K562 (cell line): ENCODE data around the gene CLIC3. TPM values are rescaled to one million over a fixed set of nuclear protein-coding genes. Genes with fewer than 3 reads are reported as not detected.
A peak's percentile ranks its signal among the peaks of the same experiment; 100 is the strongest.

Source experiments
- ATAC-seq: fragments of 200-7000 bp; cut with Tn5 transposase; 3 replicates; pipeline ENCODE4 v1.9.1; 2020; ENCODE audit warnings: moderate library complexity
- BruUV-seq: library from RNA; stranded (reverse); fragments of 400-500 nt; replicated peaks from 2 replicates; lab custom pipeline; 2021; lab: Mats Ljungman, UMichigan
- CTCF ChIA-PET: fragments of 300-600 bp; formaldehyde crosslinking; extraction: SDS; loops from one replicate; lab custom pipeline; 2021; ENCODE audit warnings: low intra/inter-chr PET ratio; lab: Yijun Ruan, JAX
- POLR2A ChIA-PET: fragments of 300-600, 350-650 bp; sonication (Branson Sonifier 250); formaldehyde crosslinking; extraction: SDS; loops from one replicate; lab custom pipeline; 2021; ENCODE audit warnings: antibody characterized with exemption, inconsistent platforms; lab: Yijun Ruan, JAX
- DNase-seq, 4 experiments: peaks; one replicate each; pipeline versions ENCODE4 v3.0.0 to v3.0.0-alpha.2; 2011 to 2018; ENCODE audit warnings: low spot score in 3 of 4, mixed read lengths in 3 of 4; ENCODE audit errors: extremely low read depth in 1 of 4
- FAIRE-seq: peaks from 2 replicates; lab custom pipeline; 2011; peaks lifted over from hg19 to GRCh38; lab: Jason Lieb, UNC
- H2AFZ ChIP-seq: 2 replicates; pipeline ENCODE4 v1.6.0; 2011; ENCODE audit warnings: low read depth, low read length, control low read depth, inconsistent platforms
- H3K27ac ChIP-seq: fragments of 200-600 bp; 3 replicates; pipeline ENCODE4 v1.8.0; 2011; ENCODE audit warnings: low read depth, mild to moderate bottlenecking, control low read depth, inconsistent platforms, low read length, moderate library complexity, mixed read lengths; ENCODE audit errors: extremely low read depth
- H3K27me3 ChIP-seq, 2 experiments: fragments of 300-600 bp in 1 of 2; 2 replicates in 1 of 2; 3 replicates in 1 of 2; pipeline versions ENCODE4 v1.6.0 to v1.8.0; 2011; ENCODE audit warnings: inconsistent platforms in 2 of 2, low read length in 2 of 2, mild to moderate bottlenecking in 1 of 2, mixed read lengths in 1 of 2, moderate library complexity in 1 of 2; ENCODE audit not compliant: control insufficient read depth in 2 of 2, insufficient read depth in 2 of 2
- H3K36me3 ChIP-seq: fragments of 300-600 bp; 3 replicates; pipeline ENCODE4 v1.8.0; 2011; ENCODE audit warnings: mild to moderate bottlenecking, low read length, inconsistent platforms; ENCODE audit not compliant: control insufficient read depth, insufficient read depth
- H3K4me1 ChIP-seq, 2 experiments: fragments of 200-600 bp in 1 of 2; replicated peaks in 1 of 2; 2 replicates in 1 of 2; 3 replicates in 1 of 2; pipeline versions ENCODE4 v1.5.1 to v1.8.0; 2011; ENCODE audit warnings: inconsistent platforms in 2 of 2, low read length in 2 of 2, mild to moderate bottlenecking in 1 of 2, mixed read lengths in 1 of 2, moderate library complexity in 1 of 2; ENCODE audit not compliant: control insufficient read depth in 2 of 2, insufficient read depth in 2 of 2
- H3K4me2 ChIP-seq: 2 replicates; pipeline ENCODE4 v1.6.1; 2011; ENCODE audit warnings: low read length, control low read depth, inconsistent platforms, mixed read lengths; ENCODE audit not compliant: insufficient read depth
- H3K4me3 ChIP-seq: fragments of 200-600 bp; sonication (generic), shearing (Covaris generic); 2 replicates; pipeline ENCODE4 v1.5.1; 2016; ENCODE audit warnings: control low read depth, inconsistent platforms
- H3K79me2 ChIP-seq: fragments of 200-600 bp; 3 replicates; pipeline ENCODE4 v1.8.0; 2011; ENCODE audit warnings: low read length, inconsistent platforms; ENCODE audit not compliant: control insufficient read depth, insufficient read depth
- H3K9ac ChIP-seq, 2 experiments: 2 replicates each; pipeline versions ENCODE4 v1.6.0 to v1.6.1; 2011; ENCODE audit warnings: low read depth in 2 of 2, low read length in 2 of 2, control low read depth in 1 of 2, inconsistent platforms in 1 of 2, mild to moderate bottlenecking in 1 of 2, mixed read lengths in 1 of 2; ENCODE audit not compliant: insufficient read depth in 1 of 2
- H3K9me1 ChIP-seq: one replicate; pipeline ENCODE4 v1.6.0; 2011; ENCODE audit warnings: inconsistent platforms, mild to moderate bottlenecking, low read length, moderate library complexity; ENCODE audit not compliant: control insufficient read depth, insufficient read depth
- H3K9me3 ChIP-seq: replicated peaks from 2 replicates; pipeline ENCODE4 v1.5.1; 2011; ENCODE audit warnings: low read depth, low read length, inconsistent platforms; ENCODE audit not compliant: control insufficient read depth, insufficient read depth
- H4K20me1 ChIP-seq: replicated peaks from 2 replicates; pipeline ENCODE4 v1.6.1; 2011; ENCODE audit warnings: low read length, inconsistent platforms, mixed read lengths; ENCODE audit not compliant: control insufficient read depth, insufficient read depth
- HMGXB4 ChIP-seq: sonication (generic); formaldehyde crosslinking; IDR thresholded peaks from 2 replicates; pipeline ENCODE4 v1.8.1; 2023; ENCODE audit warnings: mild to moderate bottlenecking, missing genetic modification reagents
- HNRNPL ChIP-seq: fragments of 200-400 bp; formaldehyde crosslinking; IDR thresholded peaks from 2 replicates; pipeline ENCODE4 v1.6.1; 2017; ENCODE audit warnings: low read depth, mild to moderate bottlenecking, low read length
- LEF1 ChIP-seq: fragments of 450-650 bp; IDR thresholded peaks from 2 replicates; pipeline ENCODE4 v1.6.1; 2016; ENCODE audit warnings: mild to moderate bottlenecking
- NELFE ChIP-seq: IDR thresholded peaks from 2 replicates; pipeline ENCODE4 v1.6.1; 2011; ENCODE audit warnings: mild to moderate bottlenecking; ENCODE audit not compliant: insufficient read depth, insufficient read length
- NFIC ChIP-seq: fragments of 450-650 bp; IDR thresholded peaks from 2 replicates; pipeline ENCODE4 v1.6.1; 2017; ENCODE audit warnings: mild to moderate bottlenecking, inconsistent platforms
- RBM17 ChIP-seq: fragments of 200-400 bp; formaldehyde crosslinking; IDR thresholded peaks from 2 replicates; pipeline ENCODE4 v1.6.1; 2017; ENCODE audit warnings: low read depth, mild to moderate bottlenecking, low read length, borderline replicate concordance
- STAT5A ChIP-seq: IDR thresholded peaks from 2 replicates; pipeline ENCODE4 v1.6.1; 2012; ENCODE audit warnings: low read length, inconsistent platforms, borderline replicate concordance
- XRCC5 ChIP-seq: fragments of 200-400 bp; formaldehyde crosslinking; IDR thresholded peaks from 2 replicates; pipeline ENCODE4 v1.6.1; 2017; ENCODE audit warnings: low read depth, mild to moderate bottlenecking, low read length
- WGBS: fragments of 100-300 bp; shearing (Covaris generic); methylation state at CpG from one replicate; pipeline ENCODE4 v1.1.6; 2016; ENCODE audit warnings: low coverage, mixed read lengths; ENCODE audit not compliant: insufficient coverage; ENCODE audit errors: missing lambda C conversion rate; 5-methylcytosine and 5-hydroxymethylcytosine counted together
- in situ Hi-C: fragments of 300-500 bp; cut with MboI; formaldehyde crosslinking; loops from 4 replicates; pipeline ENCODE4 v1.15.0; 2018; ENCODE audit warnings: inconsistent platforms, mixed read lengths
- intact Hi-C: fragments of 100-400 bp; cut with micrococcal nuclease; formaldehyde crosslinking; loops from 2 replicates; pipeline ENCODE4 v1.14.2; 2022
- polyA plus RNA-seq, 8 experiments: library from polyadenylated mRNA; depleted of rRNA in 4 of 8; stranded (reverse) in 5 of 8; unstranded in 3 of 8; fragments of >200 nt; fragmentation: Nextera tagmentation in 2 of 8; fragmentation: Illumina TruSeq in 1 of 8; extraction: Ambion mirVana in 2 of 8; extraction: Trizol in 1 of 8; gene quantifications; 2 replicates each; pipeline versions ENCODE4 v1.2.1 to v1.2.3, GENCODE V29; 2011 to 2014; ENCODE audit warnings: inconsistent platforms in 1 of 8, missing spikeins in 1 of 8
- total RNA-seq, 7 experiments: library from RNA; depleted of rRNA in 6 of 7; stranded (reverse); fragments of >200 nt in 6 of 7; fragmentation: Illumina TruSeq in 2 of 7; extraction: Trizol in 2 of 7; gene quantifications; 2 replicates each; pipeline versions ENCODE4 v1.2.1 to v1.2.3, GENCODE V29; 2011 to 2021; ENCODE audit warnings: low replicate concordance in 1 of 7
- TF ChIP-seq, protein P1 (sequence below): fragments of 450-650 bp; IDR thresholded peaks from 2 replicates; pipeline ENCODE4 v1.6.1; 2016; ENCODE audit warnings: mild to moderate bottlenecking, moderate library complexity

CLIC3 gene
- total and polyA plus RNA-seq, 9 of the 15 experiments (the other 6 are each of a cell fraction or from before 2014, with no cell fraction given), result 0.27 to 0.29 TPM; not detected in 7

- TF ChIP-seq HNRNPL, result peak; percentile 68
- no peak for TF ChIP-seq NFIC
- no peak for TF ChIP-seq NELFE
- no peak for TF ChIP-seq HMGXB4
- TF ChIP-seq, all 486 proteins: peak for 2
Observed at GRCh38 chr9:137025517-137025966, 29.2 kb upstream of the CLIC3 start (continued).

- BruUV-seq, result no TSS peak
- Histone ChIP-seq H3K36me3 (no peaks in the 10 kb centered on the region), H3K9me1 (no peaks in the 10 kb centered on the region), H3K4me3 (no peak overlapping the region), H4K20me1 (0 out of 2 replicates have a peak, but pooled peaks cover 5% of the 10 kb centered on the region), H3K4me1 (peaks cover 8 to 93% of the 10 kb centered on the region in 2 experiments), H3K27ac (no peak overlapping the region), H2AFZ (no peak overlapping the region), H3K9ac (peak overlapping the region in 1 of 2 experiments; percentile 58; a peak in 1 of 4 replicates), H3K4me2 (no peak overlapping the region), H3K79me2 (peaks cover 3% of the 10 kb centered on the region; the same call in 1 of the 3 replicates), H3K27me3 (no peaks in the 10 kb centered on the region), H3K9me3 (no peaks in the 10 kb centered on the region)
- in situ Hi-C loops (no loop called here), intact Hi-C loops (no loop called here)
- CTCF ChIA-PET, result no interaction called here
- 88% methylated on average over 10 of the region's 15 CpGs for WGBS
- FAIRE-seq (no peak), DNase-seq (no peak), ATAC-seq (no peak)
- POLR2A ChIA-PET, result no interaction called here
- TF ChIP-seq STAT5A (no peak), XRCC5 (no peak), LEF1 (no peak), RBM17 (no peak)
- TF ChIP-seq, protein P1, sequence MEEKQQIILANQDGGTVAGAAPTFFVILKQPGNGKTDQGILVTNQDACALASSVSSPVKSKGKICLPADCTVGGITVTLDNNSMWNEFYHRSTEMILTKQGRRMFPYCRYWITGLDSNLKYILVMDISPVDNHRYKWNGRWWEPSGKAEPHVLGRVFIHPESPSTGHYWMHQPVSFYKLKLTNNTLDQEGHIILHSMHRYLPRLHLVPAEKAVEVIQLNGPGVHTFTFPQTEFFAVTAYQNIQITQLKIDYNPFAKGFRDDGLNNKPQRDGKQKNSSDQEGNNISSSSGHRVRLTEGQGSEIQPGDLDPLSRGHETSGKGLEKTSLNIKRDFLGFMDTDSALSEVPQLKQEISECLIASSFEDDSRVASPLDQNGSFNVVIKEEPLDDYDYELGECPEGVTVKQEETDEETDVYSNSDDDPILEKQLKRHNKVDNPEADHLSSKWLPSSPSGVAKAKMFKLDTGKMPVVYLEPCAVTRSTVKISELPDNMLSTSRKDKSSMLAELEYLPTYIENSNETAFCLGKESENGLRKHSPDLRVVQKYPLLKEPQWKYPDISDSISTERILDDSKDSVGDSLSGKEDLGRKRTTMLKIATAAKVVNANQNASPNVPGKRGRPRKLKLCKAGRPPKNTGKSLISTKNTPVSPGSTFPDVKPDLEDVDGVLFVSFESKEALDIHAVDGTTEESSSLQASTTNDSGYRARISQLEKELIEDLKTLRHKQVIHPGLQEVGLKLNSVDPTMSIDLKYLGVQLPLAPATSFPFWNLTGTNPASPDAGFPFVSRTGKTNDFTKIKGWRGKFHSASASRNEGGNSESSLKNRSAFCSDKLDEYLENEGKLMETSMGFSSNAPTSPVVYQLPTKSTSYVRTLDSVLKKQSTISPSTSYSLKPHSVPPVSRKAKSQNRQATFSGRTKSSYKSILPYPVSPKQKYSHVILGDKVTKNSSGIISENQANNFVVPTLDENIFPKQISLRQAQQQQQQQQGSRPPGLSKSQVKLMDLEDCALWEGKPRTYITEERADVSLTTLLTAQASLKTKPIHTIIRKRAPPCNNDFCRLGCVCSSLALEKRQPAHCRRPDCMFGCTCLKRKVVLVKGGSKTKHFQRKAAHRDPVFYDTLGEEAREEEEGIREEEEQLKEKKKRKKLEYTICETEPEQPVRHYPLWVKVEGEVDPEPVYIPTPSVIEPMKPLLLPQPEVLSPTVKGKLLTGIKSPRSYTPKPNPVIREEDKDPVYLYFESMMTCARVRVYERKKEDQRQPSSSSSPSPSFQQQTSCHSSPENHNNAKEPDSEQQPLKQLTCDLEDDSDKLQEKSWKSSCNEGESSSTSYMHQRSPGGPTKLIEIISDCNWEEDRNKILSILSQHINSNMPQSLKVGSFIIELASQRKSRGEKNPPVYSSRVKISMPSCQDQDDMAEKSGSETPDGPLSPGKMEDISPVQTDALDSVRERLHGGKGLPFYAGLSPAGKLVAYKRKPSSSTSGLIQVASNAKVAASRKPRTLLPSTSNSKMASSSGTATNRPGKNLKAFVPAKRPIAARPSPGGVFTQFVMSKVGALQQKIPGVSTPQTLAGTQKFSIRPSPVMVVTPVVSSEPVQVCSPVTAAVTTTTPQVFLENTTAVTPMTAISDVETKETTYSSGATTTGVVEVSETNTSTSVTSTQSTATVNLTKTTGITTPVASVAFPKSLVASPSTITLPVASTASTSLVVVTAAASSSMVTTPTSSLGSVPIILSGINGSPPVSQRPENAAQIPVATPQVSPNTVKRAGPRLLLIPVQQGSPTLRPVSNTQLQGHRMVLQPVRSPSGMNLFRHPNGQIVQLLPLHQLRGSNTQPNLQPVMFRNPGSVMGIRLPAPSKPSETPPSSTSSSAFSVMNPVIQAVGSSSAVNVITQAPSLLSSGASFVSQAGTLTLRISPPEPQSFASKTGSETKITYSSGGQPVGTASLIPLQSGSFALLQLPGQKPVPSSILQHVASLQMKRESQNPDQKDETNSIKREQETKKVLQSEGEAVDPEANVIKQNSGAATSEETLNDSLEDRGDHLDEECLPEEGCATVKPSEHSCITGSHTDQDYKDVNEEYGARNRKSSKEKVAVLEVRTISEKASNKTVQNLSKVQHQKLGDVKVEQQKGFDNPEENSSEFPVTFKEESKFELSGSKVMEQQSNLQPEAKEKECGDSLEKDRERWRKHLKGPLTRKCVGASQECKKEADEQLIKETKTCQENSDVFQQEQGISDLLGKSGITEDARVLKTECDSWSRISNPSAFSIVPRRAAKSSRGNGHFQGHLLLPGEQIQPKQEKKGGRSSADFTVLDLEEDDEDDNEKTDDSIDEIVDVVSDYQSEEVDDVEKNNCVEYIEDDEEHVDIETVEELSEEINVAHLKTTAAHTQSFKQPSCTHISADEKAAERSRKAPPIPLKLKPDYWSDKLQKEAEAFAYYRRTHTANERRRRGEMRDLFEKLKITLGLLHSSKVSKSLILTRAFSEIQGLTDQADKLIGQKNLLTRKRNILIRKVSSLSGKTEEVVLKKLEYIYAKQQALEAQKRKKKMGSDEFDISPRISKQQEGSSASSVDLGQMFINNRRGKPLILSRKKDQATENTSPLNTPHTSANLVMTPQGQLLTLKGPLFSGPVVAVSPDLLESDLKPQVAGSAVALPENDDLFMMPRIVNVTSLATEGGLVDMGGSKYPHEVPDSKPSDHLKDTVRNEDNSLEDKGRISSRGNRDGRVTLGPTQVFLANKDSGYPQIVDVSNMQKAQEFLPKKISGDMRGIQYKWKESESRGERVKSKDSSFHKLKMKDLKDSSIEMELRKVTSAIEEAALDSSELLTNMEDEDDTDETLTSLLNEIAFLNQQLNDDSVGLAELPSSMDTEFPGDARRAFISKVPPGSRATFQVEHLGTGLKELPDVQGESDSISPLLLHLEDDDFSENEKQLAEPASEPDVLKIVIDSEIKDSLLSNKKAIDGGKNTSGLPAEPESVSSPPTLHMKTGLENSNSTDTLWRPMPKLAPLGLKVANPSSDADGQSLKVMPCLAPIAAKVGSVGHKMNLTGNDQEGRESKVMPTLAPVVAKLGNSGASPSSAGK, result no peak
Observed at GRCh38 chr9:137023583-137023991, 27.2 kb upstream of the CLIC3 start.
